Right atrium auricular region (tissue), 2 donors: Measurements from ENCODE around the gene DYNC1I1. TPM values are rescaled to one million over a fixed set of nuclear protein-coding genes. Genes with fewer than 3 reads are reported as not detected.

Experiments used
- DNase-seq: peaks from one replicate; pipeline ENCODE4 v3.0.0-alpha.2; 2019; ENCODE audit warnings: low spot score
- H3K27ac ChIP-seq, 2 donors: fragments of 200-600 bp; sonication (generic); 1 replicate in 1 of 2; 2 replicates in 1 of 2; pipeline ENCODE4 v1.5.1; 2016 to 2019
- H3K27me3 ChIP-seq, 2 donors: fragments of 200-600 bp; sonication (generic); one replicate each; pipeline versions ENCODE4 v1.5.1 to v1.6.0; 2017 to 2019
- H3K36me3 ChIP-seq: fragments of 200-600 bp; sonication (generic); one replicate; pipeline ENCODE4 v1.5.1; 2016
- H3K4me1 ChIP-seq, 2 donors: fragments of 200-600 bp; sonication (generic); one replicate each; pipeline versions ENCODE4 v1.5.1 to v1.6.0; 2017 to 2019
- H3K4me3 ChIP-seq, 2 donors: fragments of 200-600 bp; sonication (generic); 1 replicate in 1 of 2; 2 replicates in 1 of 2; pipeline ENCODE4 v1.5.1; 2017 to 2019; ENCODE audit warnings: mild to moderate bottlenecking in 1 of 2, moderate library complexity in 1 of 2
- H3K9me3 ChIP-seq, 2 donors: fragments of 200-600 bp; sonication (generic); one replicate each; pipeline ENCODE4 v1.5.1; 2019
- total RNA-seq, 2 donors: library from RNA; depleted of rRNA; stranded (reverse); fragments of >200 nt; gene quantifications; one replicate each; pipeline ENCODE4 v1.1.0, GENCODE V29; 2016
- TF ChIP-seq, protein P1 (sequence below), 2 donors: fragments of 200-600 bp; sonication (generic); IDR thresholded peaks; one replicate each; pipeline ENCODE4 v1.5.1; 2019; ENCODE audit warnings: antibody characterized with exemption in 2 of 2

The DYNC1I1 gene
- total RNA-seq, 2 donors from 2014 or later: 14.1 to 41.3 TPM

DNA sequence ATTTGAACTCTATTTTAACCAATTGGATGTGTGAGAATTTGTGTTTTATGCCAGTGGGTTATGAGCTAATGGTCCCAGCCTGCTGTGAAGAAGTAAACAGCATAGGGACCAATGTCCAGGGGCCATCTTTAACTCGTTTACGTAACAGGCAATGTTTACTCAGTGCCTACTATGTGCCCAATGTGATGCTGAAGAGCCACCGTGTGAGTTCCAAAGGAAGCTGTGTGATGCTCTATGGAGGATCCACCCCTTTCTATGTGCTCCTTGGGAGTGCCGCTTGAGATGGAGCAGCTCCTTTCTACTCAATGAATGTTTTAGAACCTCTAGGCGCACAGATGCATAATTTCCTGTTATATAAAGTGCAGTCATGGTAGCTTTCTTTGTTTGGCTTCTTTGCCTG, 21.3 kb downstream of the DYNC1I1 start:
- Histone ChIP-seq H3K27me3 (no peaks in the 10 kb centered on the region), H3K36me3 (no peaks in the 10 kb centered on the region), H3K4me1 (no peaks in the 10 kb centered on the region), H3K4me3 (no peak overlapping the region), H3K9me3 (no peaks in the 10 kb centered on the region), H3K27ac (no peak overlapping the region)
- DNase-seq: no peak
- TF ChIP-seq, protein P1, sequence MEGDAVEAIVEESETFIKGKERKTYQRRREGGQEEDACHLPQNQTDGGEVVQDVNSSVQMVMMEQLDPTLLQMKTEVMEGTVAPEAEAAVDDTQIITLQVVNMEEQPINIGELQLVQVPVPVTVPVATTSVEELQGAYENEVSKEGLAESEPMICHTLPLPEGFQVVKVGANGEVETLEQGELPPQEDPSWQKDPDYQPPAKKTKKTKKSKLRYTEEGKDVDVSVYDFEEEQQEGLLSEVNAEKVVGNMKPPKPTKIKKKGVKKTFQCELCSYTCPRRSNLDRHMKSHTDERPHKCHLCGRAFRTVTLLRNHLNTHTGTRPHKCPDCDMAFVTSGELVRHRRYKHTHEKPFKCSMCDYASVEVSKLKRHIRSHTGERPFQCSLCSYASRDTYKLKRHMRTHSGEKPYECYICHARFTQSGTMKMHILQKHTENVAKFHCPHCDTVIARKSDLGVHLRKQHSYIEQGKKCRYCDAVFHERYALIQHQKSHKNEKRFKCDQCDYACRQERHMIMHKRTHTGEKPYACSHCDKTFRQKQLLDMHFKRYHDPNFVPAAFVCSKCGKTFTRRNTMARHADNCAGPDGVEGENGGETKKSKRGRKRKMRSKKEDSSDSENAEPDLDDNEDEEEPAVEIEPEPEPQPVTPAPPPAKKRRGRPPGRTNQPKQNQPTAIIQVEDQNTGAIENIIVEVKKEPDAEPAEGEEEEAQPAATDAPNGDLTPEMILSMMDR (IDR thresholded peaks at IDR 0.05): no peak

DNA sequence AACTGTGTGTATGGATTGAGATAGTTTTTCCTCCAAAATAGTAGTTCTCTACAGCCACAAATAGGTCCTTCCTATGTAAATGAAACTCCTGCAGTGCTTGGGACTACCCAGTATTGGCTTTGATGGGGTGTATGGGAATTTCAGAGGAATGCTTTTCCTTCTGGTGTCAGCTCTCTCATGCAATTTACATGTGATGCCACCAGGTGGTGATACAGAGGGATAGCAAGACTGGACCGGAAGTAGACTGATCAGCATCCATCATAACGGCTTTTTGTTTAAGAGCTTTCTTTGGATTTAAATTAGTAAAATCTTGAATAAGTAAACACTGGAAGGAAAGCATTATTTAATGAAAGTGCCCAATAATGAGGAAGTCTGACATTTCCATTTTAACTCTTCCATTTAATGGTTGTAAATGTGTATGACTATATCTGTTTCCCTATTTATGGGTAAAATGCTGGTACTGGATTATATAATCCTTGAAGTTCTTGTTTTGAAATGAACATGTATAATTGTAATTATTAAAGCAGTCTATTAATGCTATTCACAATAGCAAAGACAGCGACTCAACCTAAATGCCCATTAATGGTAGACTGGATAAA, 22.7 kb downstream of the DYNC1I1 start:
- DNase-seq: no peak
- Histone ChIP-seq H3K36me3 (no peaks in the 10 kb centered on the region), H3K4me1 (no peaks in the 10 kb centered on the region), H3K9me3 (no peaks in the 10 kb centered on the region), H3K4me3 (no peak overlapping the region), H3K27ac (no peak overlapping the region), H3K27me3 (no peaks in the 10 kb centered on the region)
- TF ChIP-seq, protein P1 (IDR thresholded peaks at IDR 0.05): peak in 1 of 2 donors; percentile 18

DNA sequence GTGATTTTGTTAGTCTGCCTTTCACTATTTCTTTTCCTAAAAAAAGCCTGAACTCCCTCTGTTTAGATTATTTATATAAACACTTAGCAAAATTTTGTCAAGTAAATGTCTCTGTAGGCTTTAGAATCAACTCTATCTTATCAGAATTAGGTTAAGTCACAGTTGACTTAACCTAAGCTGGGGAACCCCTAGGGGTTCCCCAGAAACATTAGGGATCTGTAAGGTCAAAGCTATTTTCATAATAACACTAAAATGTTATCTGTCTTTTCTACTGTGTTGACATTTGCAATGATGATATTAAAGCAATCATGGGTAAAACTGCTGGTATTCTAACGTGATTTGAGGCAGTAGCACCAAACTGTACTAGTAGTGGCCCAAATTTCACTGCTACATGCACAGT, 24.3 kb downstream of the DYNC1I1 start:
- H3K27ac ChIP-seq: no peak overlapping the region
- H3K36me3 ChIP-seq: no peaks in the 10 kb centered on the region
- H3K27me3 ChIP-seq: no peaks in the 10 kb centered on the region
- H3K4me1 ChIP-seq: no peaks in the 10 kb centered on the region
- H3K4me3 ChIP-seq: no peak overlapping the region
- no peak for DNase-seq
- no peaks in the 10 kb centered on the region for H3K9me3 ChIP-seq
- TF ChIP-seq, protein P1 (IDR thresholded peaks at IDR 0.05): no peak

DNA sequence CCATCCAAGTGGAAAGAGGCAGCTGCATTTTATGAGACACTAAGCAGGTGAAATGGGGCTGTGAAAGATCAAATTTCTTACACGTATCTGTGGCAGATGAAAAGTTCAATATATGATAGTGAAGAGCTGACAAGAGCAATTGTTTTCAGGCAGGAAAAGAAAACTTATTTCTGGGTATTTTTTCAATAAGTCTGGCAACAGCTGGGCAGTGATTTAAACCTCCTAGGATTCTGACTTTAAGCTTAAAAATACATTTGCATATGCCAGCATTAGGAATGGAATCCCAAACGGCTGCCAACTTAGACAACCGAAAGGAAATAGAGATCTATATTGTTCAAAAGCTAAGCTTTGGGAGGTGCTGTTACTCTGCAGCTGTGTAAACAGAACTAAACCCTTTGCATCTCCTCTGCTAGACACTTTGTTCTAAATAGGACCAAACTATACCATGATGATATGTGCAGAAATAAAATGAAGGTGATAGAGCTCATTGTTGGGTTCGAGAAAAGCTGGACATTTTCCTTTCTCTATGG, 26.1 kb downstream of the DYNC1I1 start:
- TF ChIP-seq, protein P1 (IDR thresholded peaks at IDR 0.05): no peak

DNA sequence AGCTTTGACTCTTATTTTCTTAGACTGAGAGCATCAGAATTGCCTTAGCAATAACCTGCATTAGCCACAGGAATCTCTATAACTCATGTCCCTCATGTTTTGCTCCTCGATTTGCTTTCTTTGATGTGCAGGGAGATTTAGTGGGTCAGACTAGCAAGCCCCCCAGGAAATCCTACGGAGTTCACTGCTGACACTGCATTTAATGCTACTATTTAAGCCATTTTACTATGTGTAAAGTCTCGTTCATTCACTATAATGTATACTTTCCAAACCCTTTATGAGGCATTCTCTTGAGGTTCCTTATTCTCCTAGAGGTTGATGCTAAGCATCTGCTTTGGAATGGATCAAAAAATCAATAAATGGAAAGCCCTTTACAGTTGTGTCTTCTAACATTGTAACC, 28.4 kb downstream of the DYNC1I1 start:
- no peak overlapping the region for H3K27ac ChIP-seq
- no peaks in the 10 kb centered on the region for H3K4me1 ChIP-seq

More for the DNA sequence above, 26.1 kb downstream of the DYNC1I1 start:
- Histone ChIP-seq H3K36me3 (no peaks in the 10 kb centered on the region), H3K9me3 (no peaks in the 10 kb centered on the region), H3K4me3 (no peak overlapping the region), H3K27ac (no peak overlapping the region), H3K4me1 (no peaks in the 10 kb centered on the region), H3K27me3 (no peaks in the 10 kb centered on the region)
- no peak for DNase-seq

More for the DNA sequence above, 28.4 kb downstream of the DYNC1I1 start:
- Histone ChIP-seq H3K9me3 (no peaks in the 10 kb centered on the region), H3K4me3 (no peak overlapping the region), H3K36me3 (no peaks in the 10 kb centered on the region), H3K27me3 (no peaks in the 10 kb centered on the region)
- DNase-seq: no peak
- TF ChIP-seq, protein P1 (IDR thresholded peaks at IDR 0.05): no peak
